HG02610 (cell line): ENCODE results near the gene PGD.
A peak's percentile ranks its signal among the peaks of the same experiment; 100 is the strongest.
"Not testable (repeated sequence)": the region's sequence is repeated elsewhere in the genome, so short reads cannot be mapped to it uniquely, and the experiment has no call there.

Experiments
- ATAC-seq: cut with Tn5 transposase; IDR thresholded peaks from one replicate; pipeline ENCODE4 v1.9.1; 2021; ENCODE audit warnings: mild to moderate bottlenecking, moderate library complexity; ENCODE audit not compliant: unreplicated experiment

Gene PGD

GRCh38 chr1:10398278-10398733 is 558 bp upstream of the PGD start:
- no peak for ATAC-seq

- no peak for ATAC-seq
Measured at GRCh38 chr1:10399444-10399941, 629 bp downstream of the PGD start.

- ATAC-seq, result no peak
Measured at GRCh38 chr1:10400013-10400412, 1.1 kb downstream of the PGD start.

DNA sequence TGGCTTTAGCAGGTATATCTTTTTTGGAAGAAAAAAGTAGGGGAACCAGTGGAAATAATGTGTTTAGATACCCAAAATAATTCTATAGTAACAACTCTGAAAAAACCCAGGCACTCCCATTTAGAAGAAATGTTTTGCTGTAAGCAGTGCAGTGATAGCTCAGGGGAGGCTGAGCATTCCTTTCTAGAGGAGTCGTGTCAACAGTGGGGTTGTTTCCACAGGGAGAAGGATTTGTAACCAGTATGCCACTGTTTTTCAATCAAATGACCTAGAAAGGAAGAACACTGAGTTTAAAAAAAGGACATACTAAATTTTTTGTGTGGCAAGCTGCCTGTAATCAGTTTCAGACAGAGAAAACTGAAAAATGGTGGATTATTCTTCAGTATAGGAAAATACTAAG is 2.4 kb downstream of the PGD start:
- no peak for ATAC-seq

DNA sequence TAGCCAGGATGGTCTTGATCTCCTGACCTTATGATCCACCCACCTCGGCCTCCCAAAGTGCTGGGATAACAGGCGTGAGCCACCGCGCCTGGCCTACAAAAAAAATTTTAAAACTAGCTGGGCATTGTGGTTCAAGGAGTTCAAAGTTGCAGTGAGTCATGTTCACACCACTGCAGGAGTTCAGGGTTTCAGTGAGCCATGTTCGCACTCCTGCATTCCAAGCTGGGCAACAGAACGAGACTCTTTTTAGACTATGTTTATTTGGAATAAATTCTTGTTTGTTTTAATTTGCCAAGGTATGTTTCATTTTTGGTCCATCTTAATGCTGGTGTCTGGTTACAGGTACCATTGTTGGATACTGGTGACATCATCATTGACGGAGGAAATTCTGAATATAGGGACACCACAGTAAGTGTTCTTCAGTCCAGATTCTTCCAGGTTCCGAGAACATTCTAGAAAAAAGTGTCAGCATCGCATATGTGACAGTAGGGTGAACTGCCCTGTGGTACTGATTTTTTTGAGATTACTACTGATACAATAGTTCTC is 3.9 kb downstream of the PGD start:
- ATAC-seq, result no peak

DNA sequence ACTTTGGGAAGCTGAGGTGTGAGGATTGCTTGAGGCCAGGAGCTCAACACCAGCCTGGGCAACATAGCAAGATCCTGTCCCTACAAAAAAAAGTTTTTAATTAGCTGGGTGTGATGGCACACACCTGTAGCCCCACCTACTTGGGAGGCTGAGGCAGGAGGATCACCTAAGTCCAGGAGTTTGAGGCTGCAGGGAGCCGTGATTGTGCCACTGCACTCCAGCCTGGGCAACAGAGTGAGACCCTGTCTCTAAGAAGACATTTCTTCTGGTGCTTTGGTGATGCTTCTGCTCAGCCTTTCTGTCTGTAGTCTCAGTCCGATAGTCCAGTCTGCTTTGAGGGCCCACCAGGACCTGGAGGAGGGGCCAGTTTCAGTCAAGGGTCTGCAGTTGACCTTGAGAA is 8.3 kb downstream of the PGD start:
- no peak for ATAC-seq

- ATAC-seq, result no peak
Measured at GRCh38 chr1:10415211-10415930, 16.5 kb downstream of the PGD start.

DNA sequence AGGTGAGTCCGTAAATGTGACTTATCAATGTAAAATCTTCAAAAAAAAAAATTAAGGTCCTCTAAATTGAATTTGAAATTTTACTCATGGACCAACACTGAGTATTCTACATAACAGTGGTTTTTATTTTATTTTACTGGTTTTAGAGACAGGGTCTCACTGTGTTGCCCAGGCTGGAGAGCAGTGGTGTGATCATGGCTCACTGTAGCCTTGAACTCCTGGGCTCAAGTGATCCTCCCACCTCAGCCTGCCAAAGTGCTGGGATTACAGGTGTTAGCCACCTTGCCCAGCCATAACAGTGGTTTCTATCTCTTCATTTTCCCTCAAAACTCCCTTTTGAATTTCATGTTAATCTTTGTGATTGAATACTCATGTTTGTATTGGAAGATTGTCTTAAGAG is 17.1 kb downstream of the PGD start:
- not testable (repeated sequence) for ATAC-seq

GRCh38 chr1:10418741-10419140 is 19.9 kb downstream of the PGD start:
- not testable (repeated sequence) for ATAC-seq

DNA sequence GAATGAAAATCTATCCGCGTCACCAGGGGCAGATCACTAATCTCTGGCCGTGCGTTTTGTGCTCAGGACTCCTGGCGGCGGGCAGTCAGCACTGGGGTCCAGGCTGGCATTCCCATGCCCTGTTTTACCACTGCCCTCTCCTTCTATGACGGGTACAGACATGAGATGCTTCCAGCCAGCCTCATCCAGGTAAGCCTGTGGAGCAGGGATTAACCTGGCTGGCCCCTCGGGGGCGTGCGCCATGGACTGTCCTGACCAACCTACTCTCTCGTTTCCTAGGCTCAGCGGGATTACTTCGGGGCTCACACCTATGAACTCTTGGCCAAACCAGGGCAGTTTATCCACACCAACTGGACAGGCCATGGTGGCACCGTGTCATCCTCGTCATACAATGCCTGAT is 20.5 kb downstream of the PGD start:
- ATAC-seq, result no peak

DNA sequence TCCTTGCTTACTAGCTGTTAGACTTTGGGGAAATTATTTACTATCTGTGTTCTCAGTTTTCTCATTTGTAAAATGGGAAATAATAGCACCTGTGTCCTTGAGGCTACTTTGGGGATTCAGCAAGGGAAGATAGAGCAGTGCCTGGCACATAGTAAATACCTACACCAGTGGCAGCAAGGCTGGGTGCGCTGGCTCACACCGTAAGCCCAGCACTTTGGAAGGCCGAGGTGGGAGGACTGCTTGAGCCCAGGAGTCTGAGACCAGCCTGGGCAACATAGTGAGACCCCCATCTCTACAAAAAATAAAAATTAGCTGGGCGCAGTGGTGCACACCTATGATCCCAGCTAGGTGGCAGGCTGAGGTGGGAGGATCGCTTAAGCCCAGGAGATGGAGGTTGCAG is 22.8 kb downstream of the PGD start:
- no peak for ATAC-seq

DNA sequence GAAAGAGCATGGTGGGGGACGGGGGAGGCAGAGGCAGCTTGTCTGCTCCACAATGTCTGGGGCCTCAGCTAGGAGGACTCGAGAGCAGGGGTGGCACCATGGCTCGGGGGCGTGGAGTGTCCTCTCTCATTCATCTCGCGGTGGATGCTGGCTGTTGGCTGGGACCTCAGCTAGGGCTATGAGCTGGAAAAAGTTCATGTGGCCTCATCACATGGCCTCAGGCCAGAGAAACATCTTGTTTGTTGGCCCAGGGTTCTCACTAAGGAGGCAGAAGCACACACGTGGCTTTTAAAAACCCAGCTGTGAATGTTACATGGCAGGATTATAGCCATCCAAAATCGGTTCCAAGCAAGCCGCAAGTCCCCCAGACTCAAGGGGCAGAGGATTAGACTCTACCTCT is 25.2 kb downstream of the PGD start:
- ATAC-seq, result no peak

- ATAC-seq, result no peak
Measured at GRCh38 chr1:10424651-10425050, 25.8 kb downstream of the PGD start.

GRCh38 chr1:10425826-10426534 is 27.1 kb downstream of the PGD start:
- ATAC-seq, result not testable (repeated sequence)

GRCh38 chr1:10426535-10426848 is 27.6 kb downstream of the PGD start:
- ATAC-seq, result not testable (repeated sequence)

DNA sequence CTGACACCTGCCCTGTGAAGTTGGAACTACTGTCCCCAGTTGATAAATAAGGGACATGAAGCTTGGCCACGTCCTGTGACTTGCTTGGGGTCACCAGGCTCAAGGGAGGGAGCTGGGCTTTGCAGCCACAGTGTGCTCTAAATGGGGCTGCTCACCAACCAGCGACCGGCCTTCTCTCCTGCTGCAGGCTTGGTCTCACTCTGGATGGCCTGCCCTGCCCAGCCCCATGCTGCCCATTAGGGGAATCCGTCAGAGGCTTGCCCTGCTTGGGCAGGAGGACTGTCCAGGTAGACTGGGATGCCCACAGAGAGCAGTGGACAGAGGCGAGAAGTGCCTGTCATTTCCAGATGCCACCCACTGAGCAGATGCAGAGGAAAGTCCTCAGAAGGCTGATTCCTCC is 30.1 kb downstream of the PGD start:
- no peak for ATAC-seq

GRCh38 chr1:10429868-10430215 is 31.0 kb downstream of the PGD start:
- no peak for ATAC-seq

DNA sequence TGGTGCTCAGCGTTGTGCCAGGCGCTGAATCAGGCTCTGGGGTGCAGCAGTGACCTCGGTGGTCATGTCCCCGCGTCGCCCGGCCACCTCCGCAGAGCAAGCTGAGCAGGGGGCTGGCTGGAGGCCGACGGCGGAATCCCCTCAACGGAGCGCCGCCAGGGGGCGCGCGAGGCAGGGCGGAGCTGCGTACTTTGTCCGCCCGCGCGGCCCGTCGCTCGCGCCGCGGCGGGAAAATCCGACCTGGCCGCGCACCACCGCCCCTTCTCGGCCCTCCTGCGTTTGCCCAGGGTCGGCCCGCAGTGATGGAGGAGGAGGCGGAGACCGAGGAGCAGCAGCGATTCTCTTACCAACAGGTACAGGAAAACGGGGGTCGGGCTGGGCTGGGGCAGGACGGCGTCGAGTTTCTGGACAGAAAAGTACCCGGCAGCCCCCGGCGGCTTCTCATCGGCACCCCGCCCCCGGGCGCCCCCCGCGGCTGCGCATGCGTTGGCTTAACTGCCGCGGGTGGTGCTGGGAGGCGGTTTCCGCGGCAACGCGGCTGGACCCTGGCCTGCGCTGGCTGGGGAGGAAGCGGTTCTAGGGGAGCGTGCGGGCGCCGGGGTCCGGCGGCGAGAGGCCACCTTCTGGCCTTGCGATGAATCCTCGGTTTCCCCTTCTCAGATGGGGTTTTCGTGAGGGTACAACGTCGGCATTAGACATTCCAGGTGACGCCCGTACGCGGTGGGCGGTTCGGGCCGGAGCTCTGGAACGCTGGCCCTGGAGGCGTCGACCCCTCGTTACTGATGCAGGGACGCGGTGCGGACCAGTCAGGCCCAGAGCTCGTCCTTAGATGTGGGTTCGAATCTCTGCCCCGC is 31.6 kb downstream of the PGD start, which contains the start of gene CENPS:
Gene CENPS, plus strand, starts transcription at position 218 of the 854 bp plus-strand sequence. Its CDS starts 85 bp downstream, at position 303.
- peak; percentile 74 for ATAC-seq

GRCh38 chr1:10431070-10431730 is 32.3 kb downstream of the PGD start:
- no peak for ATAC-seq

DNA sequence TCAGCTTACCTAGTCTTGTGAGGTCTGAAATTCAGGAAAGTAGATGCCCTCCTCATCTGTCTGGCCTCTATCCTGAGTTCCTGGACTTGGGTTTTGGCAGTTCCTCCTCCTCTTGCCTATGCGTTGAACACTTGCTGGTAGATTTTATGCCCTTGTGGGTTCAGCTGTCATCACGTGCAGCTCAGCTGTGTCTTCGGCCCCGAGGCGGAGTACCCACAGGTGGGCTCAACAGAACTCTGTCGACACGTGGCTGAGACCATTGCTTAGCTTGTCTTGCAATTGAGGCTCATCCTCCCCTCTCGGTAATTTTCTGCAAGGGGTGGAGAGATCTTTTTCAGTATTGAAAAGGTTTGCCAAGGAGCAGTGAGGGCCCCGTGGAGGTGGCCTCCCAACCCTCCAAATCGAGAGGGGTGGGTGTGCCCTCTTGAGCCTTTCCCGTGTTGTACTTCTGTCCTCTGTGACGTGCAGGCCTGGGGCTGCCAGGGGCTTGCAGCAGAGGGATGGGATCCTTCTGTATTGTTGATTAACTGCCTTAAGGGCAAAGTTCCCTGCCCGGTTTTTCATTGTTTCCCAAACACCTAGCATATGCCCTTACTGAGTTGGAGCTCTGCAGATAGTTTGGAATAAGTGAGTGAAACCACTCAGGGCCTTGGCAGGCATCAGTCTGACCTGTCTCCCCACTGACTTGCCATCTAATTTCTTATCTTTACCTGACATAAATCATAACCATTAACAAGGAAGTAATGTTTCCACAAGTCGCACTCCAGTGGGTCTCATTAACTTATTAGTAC is 34.2 kb downstream of the PGD start:
- ATAC-seq, result no peak
